HEK293 (cell line): Measurements from ENCODE around the gene DYNLL1.

Source experiments
- CTCF ChIA-PET: fragments of 350-600 bp; formaldehyde crosslinking; extraction: SDS; loops from one replicate; lab custom pipeline; 2021; ENCODE audit warnings: antibody characterized with exemption; lab: Yijun Ruan, JAX
- POLR2A ChIA-PET: fragments of 300-600 bp; formaldehyde crosslinking; extraction: SDS; loops from one replicate; lab custom pipeline; 2020; ENCODE audit warnings: antibody characterized with exemption, inconsistent platforms; lab: Yijun Ruan, JAX
- H3K27ac ChIP-seq: fragments of 200-500 bp; sonication (Bioruptor generic); 2 replicates; pipeline ENCODE4 v1.5.1; 2014; ENCODE audit warnings: low read depth, low read length, control low read depth, inconsistent platforms; ENCODE audit errors: extremely low read depth
- H3K36me3 ChIP-seq, 2 experiments: fragments of 200-500 bp in 1 of 2; sonication (Bioruptor generic) in 1 of 2; 1 replicate in 1 of 2; 2 replicates in 1 of 2; pipeline ENCODE4 v1.5.1; 2014 to 2017; ENCODE audit warnings: inconsistent platforms in 2 of 2, low read length in 2 of 2; ENCODE audit not compliant: control insufficient read depth in 2 of 2, insufficient read depth in 1 of 2
- H3K4me1 ChIP-seq: fragments of 200-500 bp; sonication (Bioruptor generic); 2 replicates; pipeline ENCODE4 v1.5.1; 2014; ENCODE audit warnings: mild to moderate bottlenecking, low read length, inconsistent platforms; ENCODE audit not compliant: control insufficient read depth, insufficient read depth
- H3K4me3 ChIP-seq: 2 replicates; pipeline ENCODE4 v1.5.1; 2011; ENCODE audit warnings: low read depth, mild to moderate bottlenecking, control low read depth, low read length, moderate library complexity
- H3K9me3 ChIP-seq: fragments of 200-500 bp; sonication (Bioruptor generic); 2 replicates; pipeline ENCODE4 v1.5.1; 2014; ENCODE audit warnings: low read depth, low read length, inconsistent platforms; ENCODE audit not compliant: control insufficient read depth, insufficient read depth
- CTCF ChIP-seq: fragments of 450-650 bp; formaldehyde crosslinking; IDR thresholded peaks from 2 replicates; pipeline ENCODE4 v1.5.1; 2016; ENCODE audit warnings: missing biosample characterization, missing genetic modification characterization
- EGR2 ChIP-seq: fragments of 450-650 bp; formaldehyde crosslinking; IDR thresholded peaks from 2 replicates; pipeline ENCODE4 v1.5.1; 2016; ENCODE audit warnings: low read depth, missing biosample characterization, missing genetic modification characterization
- OSR2 ChIP-seq: fragments of 450-650 bp; formaldehyde crosslinking; IDR thresholded peaks from 2 replicates; pipeline ENCODE4 v1.5.1; 2016; ENCODE audit warnings: missing biosample characterization, missing genetic modification characterization
- PRDM4 ChIP-seq: fragments of 450-650 bp; formaldehyde crosslinking; IDR thresholded peaks from 2 replicates; pipeline ENCODE4 v1.5.1; 2017; ENCODE audit warnings: missing biosample characterization, missing genetic modification characterization
- SCRT1 ChIP-seq: fragments of 450-650 bp; formaldehyde crosslinking; IDR thresholded peaks from 2 replicates; pipeline ENCODE4 v1.5.1; 2016; ENCODE audit warnings: missing biosample characterization, missing genetic modification characterization, borderline replicate concordance
- SP7 ChIP-seq: fragments of 450-650 bp; formaldehyde crosslinking; IDR thresholded peaks from 2 replicates; pipeline ENCODE4 v1.5.1; 2016; ENCODE audit warnings: missing biosample characterization, missing genetic modification characterization
- ZBTB17 ChIP-seq: fragments of 450-650 bp; formaldehyde crosslinking; IDR thresholded peaks from 2 replicates; pipeline ENCODE4 v1.5.1; 2016; ENCODE audit warnings: missing biosample characterization, missing genetic modification characterization
- ZBTB44 ChIP-seq: fragments of 450-650 bp; IDR thresholded peaks from 2 replicates; pipeline ENCODE4 v1.5.1; 2018; ENCODE audit warnings: missing biosample characterization, mild to moderate bottlenecking, missing genetic modification characterization
- ZBTB8A ChIP-seq: fragments of 450-650 bp; formaldehyde crosslinking; IDR thresholded peaks from 2 replicates; pipeline ENCODE4 v1.5.1; 2016; ENCODE audit warnings: missing biosample characterization, missing genetic modification characterization
- ZNF114 ChIP-seq: fragments of 450-650 bp; formaldehyde crosslinking; IDR thresholded peaks from 2 replicates; pipeline ENCODE4 v1.5.0; 2017; ENCODE audit warnings: missing biosample characterization, missing genetic modification characterization
- ZNF2 ChIP-seq: fragments of 450-650 bp; formaldehyde crosslinking; IDR thresholded peaks from 2 replicates; pipeline ENCODE4 v1.5.1; 2016; ENCODE audit warnings: missing biosample characterization, missing genetic modification characterization
- ZNF335 ChIP-seq: fragments of 450-650 bp; formaldehyde crosslinking; conservative IDR thresholded peaks from 2 replicates; pipeline ENCODE4 v1.5.1; 2016; ENCODE audit warnings: missing biosample characterization, missing genetic modification characterization
- ZNF404 ChIP-seq: fragments of 450-650 bp; formaldehyde crosslinking; IDR thresholded peaks from 2 replicates; pipeline ENCODE4 v1.5.1; 2017; ENCODE audit warnings: missing biosample characterization, missing genetic modification characterization
- ZNF416 ChIP-seq: fragments of 450-650 bp; formaldehyde crosslinking; IDR thresholded peaks from 2 replicates; pipeline ENCODE4 v1.5.1; 2016; ENCODE audit warnings: missing biosample characterization, missing genetic modification characterization
- ZNF544 ChIP-seq: fragments of 450-650 bp; formaldehyde crosslinking; IDR thresholded peaks from 2 replicates; pipeline ENCODE4 v1.5.0; 2017; ENCODE audit warnings: missing biosample characterization, missing genetic modification characterization
- ZNF585B ChIP-seq: fragments of 450-650 bp; formaldehyde crosslinking; IDR thresholded peaks from 2 replicates; pipeline ENCODE4 v1.5.1; 2016; ENCODE audit warnings: missing biosample characterization, missing genetic modification characterization
- ZNF600 ChIP-seq: fragments of 450-650 bp; formaldehyde crosslinking; IDR thresholded peaks from 2 replicates; pipeline ENCODE4 v1.5.1; 2016; ENCODE audit warnings: missing biosample characterization, missing genetic modification characterization
- ZNF654 ChIP-seq: fragments of 450-650 bp; formaldehyde crosslinking; IDR thresholded peaks from 2 replicates; pipeline ENCODE4 v1.5.1; 2016; ENCODE audit warnings: low read depth, missing biosample characterization, missing genetic modification characterization
- ZNF660 ChIP-seq: fragments of 450-650 bp; IDR thresholded peaks from 2 replicates; pipeline ENCODE4 v1.5.1; 2018; ENCODE audit warnings: missing biosample characterization, mild to moderate bottlenecking, missing genetic modification characterization
- TF ChIP-seq, protein P1 (sequence below): fragments of 450-650 bp; formaldehyde crosslinking; IDR thresholded peaks from 2 replicates; pipeline ENCODE4 v1.5.1; 2016; ENCODE audit warnings: missing biosample characterization, missing genetic modification characterization
- TF ChIP-seq, protein P2 (sequence below): fragments of 450-650 bp; formaldehyde crosslinking; IDR thresholded peaks from 2 replicates; pipeline ENCODE4 v1.5.1; 2016; ENCODE audit warnings: missing biosample characterization, missing genetic modification characterization

DYNLL1 gene

DNA sequence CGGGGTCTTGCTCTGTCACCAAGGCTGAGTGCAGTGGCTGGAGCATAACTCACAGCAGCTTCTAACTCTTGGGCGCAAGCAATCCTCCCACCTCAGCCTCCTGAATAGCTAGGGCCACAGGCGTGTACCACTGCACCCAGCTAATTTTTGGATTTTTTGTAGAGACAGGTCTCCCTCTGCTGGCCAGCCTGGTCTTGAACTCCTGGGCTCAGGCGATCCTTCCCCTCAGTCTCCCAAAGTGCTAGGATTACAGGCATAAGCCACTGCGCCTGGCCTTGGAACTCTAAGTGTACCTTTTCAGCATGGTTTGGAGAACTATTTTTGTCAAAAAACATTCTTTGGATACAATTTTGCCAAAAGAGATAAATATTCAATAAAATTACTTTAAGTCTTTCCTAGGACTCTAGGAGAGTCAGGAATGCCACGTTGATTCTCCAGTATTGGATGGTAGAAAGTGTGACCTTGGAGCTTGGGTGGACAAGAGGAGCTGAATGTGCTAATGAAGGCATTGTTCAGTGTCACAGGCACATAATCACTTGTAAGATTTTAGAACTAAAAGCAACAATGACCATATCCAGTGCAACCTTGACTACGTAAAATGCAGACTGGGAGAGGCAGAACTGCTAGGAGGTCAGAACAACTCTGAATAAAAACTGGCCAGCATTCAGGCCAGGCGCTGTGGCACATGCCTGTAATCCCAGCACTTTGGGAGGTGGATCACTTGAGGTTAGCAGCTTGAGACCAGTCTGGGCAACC lies 29.2 kb upstream of the DYNLL1 start:
- ChIA-PET CTCF (interaction anchor here (0.6 to 3.1 kb wide), 24 partner anchors 10 to 505 kb away, joined by 3 to 30 read pairs (median 4); no protein-coding TSS in a partner anchor), POLR2A (interaction anchor here (1.5 to 4.7 kb wide), 4 partner anchors 14 to 30 kb away, joined by 7 to 38 read pairs (median 16); partner anchors contain the start of genes DYNLL1, GATC and TRIAP1)
- Histone ChIP-seq H3K27ac (no peak overlapping the region), H3K36me3 (peaks cover 55 to 60% of the 10 kb centered on the region in 2 experiments), H3K4me3 (no peak overlapping the region), H3K9me3 (no peaks in the 10 kb centered on the region), H3K4me1 (peaks cover 10% of the 10 kb centered on the region; the same call in 1 of the 2 replicates)
- no peak for TF ChIP-seq ZBTB44 (tag by site-specific recombination)
- TF ChIP-seq, protein P1, sequence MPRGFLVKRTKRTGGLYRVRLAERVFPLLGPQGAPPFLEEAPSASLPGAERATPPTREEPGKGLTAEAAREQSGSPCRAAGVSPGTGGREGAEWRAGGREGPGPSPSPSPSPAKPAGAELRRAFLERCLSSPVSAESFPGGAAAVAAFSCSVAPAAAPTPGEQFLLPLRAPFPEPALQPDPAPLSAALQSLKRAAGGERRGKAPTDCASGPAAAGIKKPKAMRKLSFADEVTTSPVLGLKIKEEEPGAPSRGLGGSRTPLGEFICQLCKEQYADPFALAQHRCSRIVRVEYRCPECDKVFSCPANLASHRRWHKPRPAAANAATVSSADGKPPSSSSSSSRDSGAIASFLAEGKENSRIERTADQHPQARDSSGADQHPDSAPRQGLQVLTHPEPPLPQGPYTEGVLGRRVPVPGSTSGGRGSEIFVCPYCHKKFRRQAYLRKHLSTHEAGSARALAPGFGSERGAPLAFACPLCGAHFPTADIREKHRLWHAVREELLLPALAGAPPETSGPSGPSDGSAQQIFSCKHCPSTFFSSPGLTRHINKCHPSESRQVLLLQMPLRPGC (tag by site-specific recombination): no peak
- TF ChIP-seq ZNF404 (tag by site-specific recombination): no peak
- peak; percentile 53; the same call in 1 of the 2 replicates for TF ChIP-seq ZBTB17 (tag by site-specific recombination)
- TF ChIP-seq ZNF335 (tag by site-specific recombination): 0 out of 2 replicates have a peak, but pooled peaks have one; percentile 15
- no peak for TF ChIP-seq OSR2 (tag by site-specific recombination)
- 0 out of 2 replicates have a peak, but pooled peaks have one; percentile 29 for TF ChIP-seq ZNF2 (tag by site-specific recombination)
- no peak for TF ChIP-seq ZNF416
- TF ChIP-seq EGR2 (tag by site-specific recombination): no peak
- TF ChIP-seq SCRT1 (tag by site-specific recombination): 0 out of 2 replicates have a peak, but pooled peaks have one; percentile 18
- TF ChIP-seq ZBTB8A (tag by site-specific recombination): 0 out of 2 replicates have a peak, but pooled peaks have one; percentile 18
- peak; percentile 57 for TF ChIP-seq ZNF654 (tag by site-specific recombination)
- no peak for TF ChIP-seq ZNF585B (tag by site-specific recombination)
- peak; percentile 74 for TF ChIP-seq CTCF (tag by site-specific recombination)
- peak; percentile 44; the same call in 1 of the 2 replicates for TF ChIP-seq ZNF600 (tag by site-specific recombination)
- TF ChIP-seq PRDM4: no peak
- TF ChIP-seq SP7 (tag by site-specific recombination): 0 out of 2 replicates have a peak, but pooled peaks have one; percentile 31
- TF ChIP-seq ZNF660 (tag by site-specific recombination): 0 out of 2 replicates have a peak, but pooled peaks have one; percentile 27
- TF ChIP-seq, protein P2, sequence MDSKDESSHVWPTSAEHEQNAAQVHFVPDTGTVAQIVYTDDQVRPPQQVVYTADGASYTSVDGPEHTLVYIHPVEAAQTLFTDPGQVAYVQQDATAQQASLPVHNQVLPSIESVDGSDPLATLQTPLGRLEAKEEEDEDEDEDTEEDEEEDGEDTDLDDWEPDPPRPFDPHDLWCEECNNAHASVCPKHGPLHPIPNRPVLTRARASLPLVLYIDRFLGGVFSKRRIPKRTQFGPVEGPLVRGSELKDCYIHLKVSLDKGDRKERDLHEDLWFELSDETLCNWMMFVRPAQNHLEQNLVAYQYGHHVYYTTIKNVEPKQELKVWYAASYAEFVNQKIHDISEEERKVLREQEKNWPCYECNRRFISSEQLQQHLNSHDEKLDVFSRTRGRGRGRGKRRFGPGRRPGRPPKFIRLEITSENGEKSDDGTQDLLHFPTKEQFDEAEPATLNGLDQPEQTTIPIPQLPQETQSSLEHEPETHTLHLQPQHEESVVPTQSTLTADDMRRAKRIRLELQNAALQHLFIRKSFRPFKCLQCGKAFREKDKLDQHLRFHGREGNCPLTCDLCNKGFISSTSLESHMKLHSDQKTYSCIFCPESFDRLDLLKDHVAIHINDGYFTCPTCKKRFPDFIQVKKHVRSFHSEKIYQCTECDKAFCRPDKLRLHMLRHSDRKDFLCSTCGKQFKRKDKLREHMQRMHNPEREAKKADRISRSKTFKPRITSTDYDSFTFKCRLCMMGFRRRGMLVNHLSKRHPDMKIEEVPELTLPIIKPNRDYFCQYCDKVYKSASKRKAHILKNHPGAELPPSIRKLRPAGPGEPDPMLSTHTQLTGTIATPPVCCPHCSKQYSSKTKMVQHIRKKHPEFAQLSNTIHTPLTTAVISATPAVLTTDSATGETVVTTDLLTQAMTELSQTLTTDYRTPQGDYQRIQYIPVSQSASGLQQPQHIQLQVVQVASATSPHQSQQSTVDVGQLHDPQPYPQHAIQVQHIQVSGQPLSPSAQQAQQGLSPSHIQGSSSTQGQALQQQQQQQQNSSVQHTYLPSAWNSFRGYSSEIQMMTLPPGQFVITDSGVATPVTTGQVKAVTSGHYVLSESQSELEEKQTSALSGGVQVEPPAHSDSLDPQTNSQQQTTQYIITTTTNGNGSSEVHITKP: peak; percentile 92
- no peak for TF ChIP-seq ZNF114 (tag by site-specific recombination)
- TF ChIP-seq ZNF544: no peak
